ENCODE results near the gene LONRF2. TPM values are rescaled to one million over a fixed set of nuclear protein-coding genes. Genes with fewer than 3 reads are reported as not detected.

The LONRF2 gene
- total RNA-seq, 1 donor from 2014 or later: 9.2 TPM

- no peak for TF ChIP-seq CTCF (IDR thresholded peaks at IDR 0.05; ENCODE audit: unreplicated experiment)
- Mint-ChIP-seq H3K36me3 (ENCODE audit: insufficient read depth) (no peaks in the 10 kb centered on the region), H3K9me3 (ENCODE audit: low read depth) (no peaks in the 10 kb centered on the region), H3K27ac (no peak overlapping the region), H3K27me3 (peaks cover 36% of the 10 kb centered on the region), H3K4me3 (ENCODE audit: low read depth) (no peak overlapping the region), H3K4me1 (ENCODE audit: low read depth) (no peaks in the 10 kb centered on the region)
- DNase-seq (ENCODE audit: low spot score, unreplicated experiment): no peak
Observed at GRCh38 chr2:100223502-100223901, 98.8 kb downstream of the LONRF2 start.

Other genes with a start within 250 kb of the LONRF2 start
- gene AFF3, start 179.9 kb downstream of the LONRF2 start, total RNA-seq: 7.3 and 7.5 TPM in 2 replicates
- gene CHST10, start 95.2 kb upstream of the LONRF2 start, total RNA-seq: 22.1 TPM in 2 replicates
- gene NMS, start 148.0 kb upstream of the LONRF2 start, total RNA-seq: not detected in 2 replicates
- 36.8 and 37.1 TPM in 2 replicates for gene PDCL3, start 240.5 kb upstream of the LONRF2 start, total RNA-seq

Data from progenitor cell of endocrine pancreas (in vitro differentiated cells).